GM18520 (cell line): ENCODE measurements around the gene INTS11.

Experiments used
- ATAC-seq: cut with Tn5 transposase; IDR thresholded peaks from one replicate; pipeline ENCODE4 v1.9.1; 2021; ENCODE audit not compliant: unreplicated experiment

INTS11 gene

GRCh38 chr1:1303736-1304135 lies 20.7 kb downstream of the INTS11 start:
- no peak for ATAC-seq

GRCh38 chr1:1302951-1303509 lies 21.4 kb downstream of the INTS11 start:
- no peak for ATAC-seq

GRCh38 chr1:1302006-1302430 lies 22.4 kb downstream of the INTS11 start:
- no peak for ATAC-seq

- no peak for ATAC-seq
Observed at GRCh38 chr1:1300352-1300739, 24.1 kb downstream of the INTS11 start.

GRCh38 chr1:1299686-1300351 lies 24.6 kb downstream of the INTS11 start:
- no peak for ATAC-seq

- no peak for ATAC-seq
Observed at GRCh38 chr1:1298861-1299685, 25.4 kb downstream of the INTS11 start.

GRCh38 chr1:1297802-1298424 lies 26.5 kb downstream of the INTS11 start:
- ATAC-seq, result no peak

- ATAC-seq, result no peak
Observed at GRCh38 chr1:1296070-1297061, 28.1 kb downstream of the INTS11 start.

- ATAC-seq, result no peak
Observed at GRCh38 chr1:1295154-1295923, 29.1 kb downstream of the INTS11 start.

- ATAC-seq, result no peak
Observed at GRCh38 chr1:1294250-1294890, 30.1 kb downstream of the INTS11 start.

GRCh38 chr1:1293263-1294249 lies 30.9 kb downstream of the INTS11 start:
- no peak for ATAC-seq

GRCh38 chr1:1292851-1293250 lies 31.6 kb downstream of the INTS11 start:
- no peak for ATAC-seq

- no peak for ATAC-seq
Observed at GRCh38 chr1:1292442-1292779, 32.0 kb downstream of the INTS11 start.

- no peak for ATAC-seq
Observed at GRCh38 chr1:1291548-1292441, 32.7 kb downstream of the INTS11 start.

- ATAC-seq, result no peak
Observed at GRCh38 chr1:1291023-1291528, 33.4 kb downstream of the INTS11 start.

GRCh38 chr1:1290238-1290731 lies 34.2 kb downstream of the INTS11 start:
- no peak for ATAC-seq
